NT2/D1 (cell line): ENCODE data around the gene SPOCK2.
"Not testable (repeated sequence)": the region's sequence is repeated elsewhere in the genome, so short reads cannot be mapped to it uniquely, and the experiment has no call there.

Source experiments
- DNase-seq: peaks from one replicate; pipeline ENCODE4 v3.0.0-alpha.2; 2011; ENCODE audit warnings: low read depth, low spot score
- H3K27me3 ChIP-seq: 2 replicates; pipeline ENCODE4 v1.6.0; 2011; ENCODE audit warnings: mild to moderate bottlenecking; ENCODE audit not compliant: insufficient read length, insufficient read depth
- H3K36me3 ChIP-seq: 2 replicates; pipeline ENCODE4 v1.6.1; 2011; ENCODE audit warnings: mild to moderate bottlenecking, low read length, mixed read lengths; ENCODE audit not compliant: insufficient read depth, insufficient read length
- H3K4me1 ChIP-seq: 2 replicates; pipeline ENCODE4 v1.5.1; 2011; ENCODE audit not compliant: insufficient read depth, insufficient read length
- H3K4me3 ChIP-seq: 2 replicates; pipeline ENCODE4 v1.5.1; 2011; ENCODE audit warnings: low read depth; ENCODE audit not compliant: insufficient read length
- H3K9ac ChIP-seq: 2 replicates; pipeline ENCODE4 v1.6.0; 2011; ENCODE audit warnings: low read depth; ENCODE audit not compliant: insufficient read length
- H3K9me3 ChIP-seq: 2 replicates; pipeline ENCODE4 v1.5.1; 2011; ENCODE audit warnings: mild to moderate bottlenecking, low read length; ENCODE audit not compliant: insufficient read depth
- SUZ12 ChIP-seq: IDR thresholded peaks from 2 replicates; pipeline ENCODE4 v1.6.1; 2011; ENCODE audit not compliant: insufficient read length, insufficient read depth; ENCODE audit errors: extremely low read depth
- YY1 ChIP-seq: IDR thresholded peaks from 2 replicates; pipeline ENCODE4 v1.6.1; 2011; ENCODE audit not compliant: insufficient read length, insufficient read depth
- ZNF274 ChIP-seq: IDR thresholded peaks from 2 replicates; pipeline ENCODE4 v1.6.1; 2011; ENCODE audit warnings: mild to moderate bottlenecking, low read depth, low read length

Gene SPOCK2

GRCh38 chr10:72114706-72115450 is 26.5 kb upstream of the SPOCK2 start:
- H3K36me3 ChIP-seq, result no peaks in the 10 kb centered on the region
- peaks cover 13% of the 10 kb centered on the region for H3K9me3 ChIP-seq
- H3K4me3 ChIP-seq, result no peak overlapping the region
- no peaks in the 10 kb centered on the region for H3K4me1 ChIP-seq
- no peak overlapping the region for H3K9ac ChIP-seq
- no peaks in the 10 kb centered on the region for H3K27me3 ChIP-seq
- no peak for DNase-seq
- TF ChIP-seq SUZ12 (no peak), YY1 (no peak), ZNF274 (no peak)

- no peak for TF ChIP-seq YY1
- TF ChIP-seq SUZ12, result no peak
- TF ChIP-seq ZNF274, result no peak
- H3K9me3 ChIP-seq, result no peaks in the 10 kb centered on the region
- H3K36me3 ChIP-seq, result no peaks in the 10 kb centered on the region
- H3K4me1 ChIP-seq, result no peaks in the 10 kb centered on the region
- H3K27me3 ChIP-seq, result no peaks in the 10 kb centered on the region
- DNase-seq, result no peak
- no peak overlapping the region for H3K9ac ChIP-seq
- H3K4me3 ChIP-seq, result no peak overlapping the region
Measured at GRCh38 chr10:72110673-72111401, 22.5 kb upstream of the SPOCK2 start.

- no peak for DNase-seq
- no peak for TF ChIP-seq ZNF274
- TF ChIP-seq SUZ12, result no peak
- no peak for TF ChIP-seq YY1
- Histone ChIP-seq H3K4me1 (no peaks in the 10 kb centered on the region), H3K9me3 (no peaks in the 10 kb centered on the region), H3K27me3 (no peaks in the 10 kb centered on the region), H3K4me3 (no peak overlapping the region), H3K36me3 (no peaks in the 10 kb centered on the region), H3K9ac (no peak overlapping the region)
Measured at GRCh38 chr10:72109636-72110157, 21.3 kb upstream of the SPOCK2 start.

- H3K27me3 ChIP-seq, result no peaks in the 10 kb centered on the region
- H3K36me3 ChIP-seq, result no peaks in the 10 kb centered on the region
- no peak for DNase-seq
- H3K4me3 ChIP-seq, result no peak overlapping the region
- TF ChIP-seq ZNF274, result no peak
- TF ChIP-seq SUZ12, result no peak
- no peak for TF ChIP-seq YY1
- H3K9me3 ChIP-seq, result no peaks in the 10 kb centered on the region
- no peaks in the 10 kb centered on the region for H3K4me1 ChIP-seq
- H3K9ac ChIP-seq, result no peak overlapping the region
Measured at GRCh38 chr10:72108830-72109635, 20.7 kb upstream of the SPOCK2 start.

- H3K9ac ChIP-seq, H3K4me1 ChIP-seq, H3K9me3 ChIP-seq, DNase-seq, H3K36me3 ChIP-seq, H3K27me3 ChIP-seq, H3K4me3 ChIP-seq: not testable (repeated sequence)
Measured at GRCh38 chr10:72108004-72108370, 19.6 kb upstream of the SPOCK2 start.

- TF ChIP-seq ZNF274 (no peak), SUZ12 (no peak), YY1 (no peak)
- H3K4me1 ChIP-seq, result no peaks in the 10 kb centered on the region
- H3K9ac ChIP-seq, result no peak overlapping the region
- no peak overlapping the region for H3K4me3 ChIP-seq
- DNase-seq, result no peak
- no peaks in the 10 kb centered on the region for H3K36me3 ChIP-seq
- no peaks in the 10 kb centered on the region for H3K9me3 ChIP-seq
- H3K27me3 ChIP-seq, result no peaks in the 10 kb centered on the region
Measured at GRCh38 chr10:72107325-72108003, 19.1 kb upstream of the SPOCK2 start.
